Activated CD8-positive, alpha-beta T cell treated with anti-CD3 and anti-CD28 coated beads for 36 hours (primary cell): Measurements from ENCODE around the gene BCKDK. TPM values are rescaled to one million over a fixed set of nuclear protein-coding genes. Genes with fewer than 3 reads are reported as not detected.

Experiments
- ATAC-seq: fragments of 200-7000 bp; cut with Tn5 transposase; one replicate; pipeline ENCODE4 v1.10.0; 2021; ENCODE audit warnings: mild to moderate bottlenecking, moderate library complexity
- CTCF ChIA-PET: fragments of 350-600 bp; sonication (Branson Sonifier 250); formaldehyde crosslinking; loops from one replicate; lab custom pipeline; 2021; ENCODE audit warnings: antibody characterized with exemption; lab: Charles Lee
- POLR2A ChIA-PET: fragments of 350-600 bp; sonication (Branson Sonifier 250); formaldehyde crosslinking; loops from one replicate; lab custom pipeline; 2021; ENCODE audit warnings: antibody characterized with exemption; lab: Charles Lee
- DNase-seq: peaks from one replicate; pipeline ENCODE4 v3.0.0-alpha.2; 2020
- H3K27ac Mint-ChIP-seq: one replicate; pipeline ENCODE4 v1.8.0; 2021; ENCODE audit warnings: mild to moderate bottlenecking, mixed read lengths
- H3K27me3 Mint-ChIP-seq: one replicate; pipeline ENCODE4 v1.8.0; 2021; ENCODE audit warnings: mixed read lengths
- H3K36me3 Mint-ChIP-seq: one replicate; pipeline ENCODE4 v1.8.0; 2021; ENCODE audit warnings: low read depth, mixed read lengths
- H3K4me1 Mint-ChIP-seq: one replicate; pipeline ENCODE4 v1.8.0; 2021; ENCODE audit warnings: low read depth, mixed read lengths
- H3K4me3 Mint-ChIP-seq: one replicate; pipeline ENCODE4 v1.8.0; 2021; ENCODE audit warnings: mild to moderate bottlenecking, moderate library complexity, mixed read lengths
- H3K9me3 Mint-ChIP-seq: one replicate; pipeline ENCODE4 v1.8.0; 2021; ENCODE audit warnings: mixed read lengths
- intact Hi-C: fragments of 100-400 bp; cut with micrococcal nuclease; formaldehyde crosslinking; loops from one replicate; pipeline ENCODE4 v1.10.0; 2022
- total RNA-seq, 2 experiments: library from RNA; stranded (reverse); gene quantifications; one replicate each; pipeline ENCODE4 v1.2.3, GENCODE V29; 2021
- TF ChIP-seq, protein P1 (sequence below): fragments of 200-600 bp; IDR thresholded peaks from one replicate; pipeline ENCODE4 v1.8.0; 2022; ENCODE audit warnings: antibody characterized with exemption, mild to moderate bottlenecking

BCKDK gene
- total RNA-seq, 2 experiments from 2014 or later = 55.1 to 58.7 TPM

DNA sequence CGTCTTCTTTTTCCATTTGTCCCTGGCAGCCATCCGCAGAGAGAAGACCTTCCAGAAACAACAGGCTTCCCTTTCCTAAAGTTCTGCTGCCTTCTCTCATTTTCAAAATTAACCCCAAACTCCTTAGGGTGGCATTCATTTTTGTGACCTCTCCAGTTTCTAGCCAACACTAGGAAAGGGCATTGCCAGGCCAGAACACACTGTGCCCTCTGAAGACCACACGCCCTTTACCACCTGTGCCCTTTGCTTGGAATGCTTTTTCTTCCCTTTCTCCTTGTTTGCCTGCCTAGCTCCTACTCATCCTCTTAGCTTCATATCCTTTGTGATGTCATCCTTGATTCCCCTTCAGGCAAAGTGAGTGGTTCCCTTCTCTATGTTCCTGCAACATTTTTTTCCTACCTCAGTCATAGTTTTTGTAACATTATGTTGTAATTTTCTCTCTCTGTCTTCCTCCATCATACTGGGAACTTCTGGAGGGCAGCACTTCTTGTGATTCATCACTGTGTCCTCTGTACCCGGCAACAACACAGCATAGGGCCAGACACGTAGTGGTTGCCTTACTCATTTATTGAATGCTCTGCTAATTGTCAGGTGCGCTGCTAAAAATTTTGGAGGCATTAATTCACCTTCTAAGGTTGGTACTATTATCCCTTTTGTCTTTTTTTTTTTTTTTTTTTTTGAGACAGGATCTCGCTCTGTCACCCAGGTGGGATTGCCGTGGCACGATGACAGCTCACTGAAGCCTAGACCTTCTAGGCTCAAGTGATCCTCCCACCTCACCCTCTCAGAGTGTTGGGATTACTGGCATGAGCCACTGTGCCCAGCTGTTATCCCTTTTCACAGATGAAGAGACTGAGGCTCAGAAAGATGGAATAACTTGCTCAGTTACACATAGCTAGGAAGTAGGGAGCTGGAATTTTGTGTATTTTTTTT lies 10.3 kb downstream of the BCKDK start:
- peak overlapping the region; percentile 79 for H3K27ac Mint-ChIP-seq
- intact Hi-C loops = loop anchor here (10.0 kb wide), 1 partner anchor 56 kb away; no protein-coding TSS in a partner anchor
- CTCF ChIA-PET = interaction anchor here (2.7 kb wide), 1 partner anchor 24 kb away, joined by 16 read pairs; no protein-coding TSS in a partner anchor
- no peak for DNase-seq
- H3K9me3 Mint-ChIP-seq = no peaks in the 10 kb centered on the region
- TF ChIP-seq, protein P1, sequence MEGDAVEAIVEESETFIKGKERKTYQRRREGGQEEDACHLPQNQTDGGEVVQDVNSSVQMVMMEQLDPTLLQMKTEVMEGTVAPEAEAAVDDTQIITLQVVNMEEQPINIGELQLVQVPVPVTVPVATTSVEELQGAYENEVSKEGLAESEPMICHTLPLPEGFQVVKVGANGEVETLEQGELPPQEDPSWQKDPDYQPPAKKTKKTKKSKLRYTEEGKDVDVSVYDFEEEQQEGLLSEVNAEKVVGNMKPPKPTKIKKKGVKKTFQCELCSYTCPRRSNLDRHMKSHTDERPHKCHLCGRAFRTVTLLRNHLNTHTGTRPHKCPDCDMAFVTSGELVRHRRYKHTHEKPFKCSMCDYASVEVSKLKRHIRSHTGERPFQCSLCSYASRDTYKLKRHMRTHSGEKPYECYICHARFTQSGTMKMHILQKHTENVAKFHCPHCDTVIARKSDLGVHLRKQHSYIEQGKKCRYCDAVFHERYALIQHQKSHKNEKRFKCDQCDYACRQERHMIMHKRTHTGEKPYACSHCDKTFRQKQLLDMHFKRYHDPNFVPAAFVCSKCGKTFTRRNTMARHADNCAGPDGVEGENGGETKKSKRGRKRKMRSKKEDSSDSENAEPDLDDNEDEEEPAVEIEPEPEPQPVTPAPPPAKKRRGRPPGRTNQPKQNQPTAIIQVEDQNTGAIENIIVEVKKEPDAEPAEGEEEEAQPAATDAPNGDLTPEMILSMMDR = no peak
- H3K4me3 Mint-ChIP-seq = peak overlapping the region; percentile 87
- peaks cover 23% of the 10 kb centered on the region for H3K4me1 Mint-ChIP-seq
- POLR2A ChIA-PET = interaction anchor here (0.6 to 2.5 kb wide), 9 partner anchors 11 to 160 kb away, joined by 3 to 13 read pairs (median 4); partner anchors contain the start of genes BCKDK, FUS, PRSS8 and VKORC1
- no peak for ATAC-seq
- H3K36me3 Mint-ChIP-seq = peaks cover 24% of the 10 kb centered on the region
- H3K27me3 Mint-ChIP-seq = no peaks in the 10 kb centered on the region

- Mint-ChIP-seq H3K27ac (no peak overlapping the region), H3K27me3 (no peaks in the 10 kb centered on the region), H3K36me3 (peaks cover 32% of the 10 kb centered on the region), H3K9me3 (no peaks in the 10 kb centered on the region), H3K4me3 (no peak overlapping the region), H3K4me1 (peaks cover 19% of the 10 kb centered on the region)
- DNase-seq (no peak), ATAC-seq (no peak)
- CTCF ChIA-PET = interaction anchor here (1.2 to 3.3 kb wide), 3 partner anchors 11 to 136 kb away, joined by 3 to 15 read pairs (median 3); no protein-coding TSS in a partner anchor
- POLR2A ChIA-PET = interaction anchor here (0.6 to 3.3 kb wide), 5 partner anchors 12 to 166 kb away, joined by 3 to 12 read pairs (median 3); partner anchors contain the start of gene BCKDK
- TF ChIP-seq, protein P1 = no peak
- intact Hi-C loops = no loop called here
Observed at GRCh38 chr16:31120129-31120528, 11.9 kb downstream of the BCKDK start.

GRCh38 chr16:31125844-31126243 lies 17.7 kb downstream of the BCKDK start:
- POLR2A ChIA-PET = no interaction called here
- H3K27ac Mint-ChIP-seq = no peak overlapping the region
- CTCF ChIA-PET = interaction anchor here (1.9 kb wide), 1 partner anchor 16 kb away, joined by 8 read pairs; no protein-coding TSS in a partner anchor
- H3K36me3 Mint-ChIP-seq = peaks cover 33% of the 10 kb centered on the region
- DNase-seq (no peak), ATAC-seq (no peak)
- TF ChIP-seq, protein P1 = no peak
- H3K27me3 Mint-ChIP-seq = no peaks in the 10 kb centered on the region
- intact Hi-C loops = no loop called here
- H3K9me3 Mint-ChIP-seq = no peaks in the 10 kb centered on the region
- H3K4me3 Mint-ChIP-seq = no peak overlapping the region
- H3K4me1 Mint-ChIP-seq = peaks cover 2% of the 10 kb centered on the region

GRCh38 chr16:31127182-31127581 lies 19.0 kb downstream of the BCKDK start:
- no peak overlapping the region for H3K27ac Mint-ChIP-seq
- H3K4me3 Mint-ChIP-seq = no peak overlapping the region
- H3K36me3 Mint-ChIP-seq = peaks cover 27% of the 10 kb centered on the region
- H3K9me3 Mint-ChIP-seq = no peaks in the 10 kb centered on the region
- DNase-seq (no peak), ATAC-seq (no peak)
- peaks cover 2% of the 10 kb centered on the region for H3K4me1 Mint-ChIP-seq
- no peaks in the 10 kb centered on the region for H3K27me3 Mint-ChIP-seq
- CTCF ChIA-PET = interaction anchor here (1.9 kb wide), 1 partner anchor 15 kb away, joined by 8 read pairs; no protein-coding TSS in a partner anchor
- TF ChIP-seq, protein P1 = no peak
- intact Hi-C loops = no loop called here
- POLR2A ChIA-PET = interaction anchor here (1.2 kb wide), 1 partner anchor 10 kb away, joined by 5 read pairs; the partner anchor contains the start of gene KAT8
